VCaP (cell line): Measurements from ENCODE around the gene SETD6.
A peak's percentile ranks its signal among the peaks of the same experiment; 100 is the strongest.
"Not testable (repeated sequence)": the region's sequence is repeated elsewhere in the genome, so short reads cannot be mapped to it uniquely, and the experiment has no call there.

ENCODE experiments used
- H3K27ac ChIP-seq: fragments of 450-650 bp; 2 replicates; pipeline ENCODE4 v1.5.1; 2017
- CTCF ChIP-seq: fragments of 450-650 bp; conservative IDR thresholded peaks from 2 replicates; pipeline ENCODE4 v1.5.1; 2017; ENCODE audit warnings: mild to moderate bottlenecking, moderate library complexity

SETD6 gene

DNA sequence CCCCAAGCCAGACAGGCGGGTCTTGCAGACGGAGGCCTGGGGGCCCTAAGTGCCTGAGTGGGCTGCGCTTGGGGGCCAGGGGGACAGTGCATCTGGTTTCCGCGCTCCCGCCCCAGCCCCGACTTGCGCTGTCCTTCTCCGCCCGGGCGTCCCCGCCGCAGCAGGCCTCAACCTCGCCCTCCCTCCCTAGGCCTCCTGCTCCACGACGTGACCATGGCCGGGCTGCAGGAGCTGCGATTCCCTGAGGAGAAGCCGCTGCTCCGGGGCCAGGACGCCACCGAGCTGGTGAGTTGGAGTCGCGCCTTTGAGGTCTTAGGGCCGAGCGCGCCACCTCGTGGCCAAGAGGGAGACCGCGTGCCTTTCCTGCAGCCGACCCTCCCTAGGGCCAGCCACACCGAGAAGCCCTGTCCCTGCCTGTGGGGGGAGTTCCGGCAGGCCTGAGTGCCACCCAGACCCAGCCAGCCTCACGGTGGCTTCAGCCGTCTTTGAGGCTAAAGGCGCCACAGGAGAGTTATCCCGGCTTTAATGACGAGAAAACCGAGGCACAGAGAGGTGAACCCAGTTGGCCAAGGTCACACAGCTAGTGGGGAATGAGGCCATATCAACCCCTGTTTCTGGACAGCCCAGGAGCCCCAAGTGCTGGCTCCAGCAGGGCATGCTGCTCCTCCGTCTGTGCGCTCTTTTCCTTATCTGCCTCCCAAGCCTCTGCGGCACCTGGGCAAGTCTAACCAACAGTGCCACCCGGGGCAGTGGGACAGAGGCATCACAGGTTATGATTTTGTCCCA is 27.6 kb upstream of the SETD6 start:
- no peak overlapping the region for H3K27ac ChIP-seq
- TF ChIP-seq CTCF, result peak; percentile 83

DNA sequence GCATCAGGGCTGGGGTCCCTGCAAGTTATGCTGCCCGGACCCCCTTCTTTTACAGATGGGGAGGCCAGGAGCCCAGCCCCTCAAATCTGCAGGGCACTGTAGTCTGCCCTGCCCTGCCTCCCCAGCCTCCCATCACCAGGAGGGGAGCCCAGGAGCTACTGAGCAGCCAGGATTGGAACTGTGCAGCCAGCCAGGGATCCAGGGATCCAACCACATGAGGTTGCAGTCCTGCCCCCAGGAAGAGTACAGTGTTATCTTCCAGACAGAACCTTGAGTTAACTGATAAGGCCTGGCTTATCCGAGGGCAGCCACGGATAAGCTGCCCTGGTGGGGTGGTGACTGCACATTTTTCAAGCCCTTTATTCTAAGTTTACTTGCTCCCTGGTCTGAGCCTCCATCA is 26.8 kb upstream of the SETD6 start:
- TF ChIP-seq CTCF, result no peak
- no peak overlapping the region for H3K27ac ChIP-seq

DNA sequence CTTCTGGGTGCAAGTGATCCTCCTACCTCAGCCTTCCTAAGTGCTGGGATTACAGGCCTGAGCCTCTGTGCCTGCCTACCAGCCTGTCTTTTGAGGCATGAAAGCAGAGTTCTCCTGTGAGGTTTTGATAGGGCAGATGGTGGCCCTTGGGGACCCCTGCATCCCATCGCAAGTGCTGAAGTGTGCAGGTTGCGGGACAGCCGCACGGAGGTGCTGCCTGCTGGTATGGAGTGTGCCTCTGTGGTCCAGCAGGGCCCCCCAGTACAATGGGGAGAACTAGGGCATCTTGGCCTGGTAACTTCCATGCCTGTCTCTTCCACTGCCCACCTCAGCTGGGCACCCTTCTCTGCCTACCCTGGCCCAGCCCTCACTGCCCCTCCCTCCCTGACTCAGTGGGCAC is 25.3 kb upstream of the SETD6 start:
- no peak for TF ChIP-seq CTCF
- no peak overlapping the region for H3K27ac ChIP-seq

GRCh38 chr16:58490539-58490938 is 24.8 kb upstream of the SETD6 start:
- not testable (repeated sequence) for H3K27ac ChIP-seq

DNA sequence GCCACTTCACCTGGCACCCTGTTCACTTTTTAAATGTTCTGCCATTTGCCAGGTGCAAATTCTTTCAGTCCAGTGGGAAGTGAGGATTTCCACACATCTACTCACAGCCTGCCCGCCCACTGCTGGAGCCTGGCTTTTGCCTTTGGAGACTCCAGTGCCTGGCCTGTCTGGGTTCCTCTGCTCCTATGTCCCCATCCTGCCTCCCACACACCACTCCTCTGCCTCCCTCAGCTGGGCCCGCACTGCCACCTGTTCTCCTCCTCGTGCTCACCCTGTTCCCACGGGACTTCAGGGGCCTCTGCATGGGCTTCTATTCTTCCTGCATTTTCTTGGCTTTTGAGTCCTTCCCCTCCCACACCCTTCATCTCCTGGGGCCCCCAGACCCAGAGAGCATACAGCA is 23.3 kb upstream of the SETD6 start:
- TF ChIP-seq CTCF, result no peak
- H3K27ac ChIP-seq, result no peak overlapping the region

GRCh38 chr16:58492735-58493134 is 22.6 kb upstream of the SETD6 start:
- H3K27ac ChIP-seq, result no peak overlapping the region
- no peak for TF ChIP-seq CTCF

DNA sequence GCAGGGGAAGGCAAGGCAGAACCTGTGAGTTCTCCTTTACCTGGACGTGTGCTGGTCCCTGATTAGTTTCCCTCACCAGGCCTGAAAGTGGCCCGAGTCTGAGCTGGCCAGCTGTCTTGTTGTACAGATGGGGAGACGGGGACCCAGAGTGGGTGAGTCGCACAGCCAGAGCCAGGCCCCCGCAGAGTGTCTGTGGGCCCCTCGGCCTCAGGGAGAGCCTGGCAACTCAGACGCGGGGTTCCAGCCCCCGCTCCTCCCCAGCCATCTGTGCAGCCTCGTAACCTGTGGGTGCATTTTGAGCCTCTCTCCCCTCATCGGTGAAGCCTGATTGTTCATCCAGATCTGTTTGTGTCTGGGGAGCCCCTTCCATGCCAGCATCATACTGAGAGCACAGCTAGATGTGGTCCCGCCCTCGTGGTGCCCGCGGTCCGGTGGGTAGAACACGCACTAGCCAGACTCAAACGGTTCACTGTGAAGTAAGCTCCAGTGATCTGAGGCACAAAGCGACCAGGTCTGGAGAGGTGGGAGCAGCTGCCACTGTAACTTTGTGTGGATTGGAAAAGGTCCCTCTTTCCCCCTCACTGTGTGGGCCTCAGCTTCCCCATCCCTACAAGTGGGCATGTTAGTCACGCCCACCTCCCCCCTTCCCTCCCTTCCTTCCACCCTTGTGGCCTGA is 21.4 kb upstream of the SETD6 start:
- no peak overlapping the region for H3K27ac ChIP-seq
- TF ChIP-seq CTCF, result no peak

DNA sequence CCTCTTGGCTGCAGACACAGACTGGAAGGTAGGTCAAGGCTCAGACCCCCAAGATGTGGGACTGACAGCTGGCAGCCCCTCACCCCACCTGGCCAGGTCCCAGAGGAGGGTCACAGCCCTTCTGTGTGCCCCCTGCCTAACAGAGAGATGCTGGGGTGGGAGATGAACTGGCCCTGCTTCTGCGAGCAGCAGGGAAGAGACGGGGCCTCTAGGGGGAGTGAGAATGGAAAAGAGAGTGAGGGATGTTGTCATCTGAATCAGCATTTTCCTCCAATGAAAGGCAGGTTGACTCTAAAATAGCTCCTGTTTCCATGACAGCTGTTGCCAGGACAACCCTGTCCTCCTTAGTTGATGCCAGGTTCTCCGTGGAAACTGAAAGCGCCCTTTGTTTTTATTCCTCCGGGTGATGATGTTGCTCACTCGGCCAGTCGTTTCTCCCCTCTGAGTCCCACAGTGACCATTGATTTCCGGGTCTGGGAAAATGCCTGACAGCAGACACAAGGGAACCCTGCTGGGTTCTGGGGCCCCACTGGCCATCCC is 20.3 kb upstream of the SETD6 start:
- H3K27ac ChIP-seq, result no peak overlapping the region
- TF ChIP-seq CTCF, result peak; percentile 61
